Spleen (tissue), 11 donors: ENCODE data around the gene PIR. TPM values are rescaled to one million over a fixed set of nuclear protein-coding genes. Genes with fewer than 3 reads are reported as not detected.

Source experiments
- DNase-seq: peaks from one replicate; pipeline ENCODE4 v3.0.0-alpha.2; 2020
- H3K27ac ChIP-seq, 8 donors: fragments of 200-600 bp; sonication (generic) in 7 of 8; 1 replicate in 4 of 8; 2 replicates in 4 of 8; pipeline versions ENCODE4 v1.5.0 to v1.8.0; 2016 to 2021; ENCODE audit warnings: inconsistent platforms in 4 of 8, mild to moderate bottlenecking in 4 of 8, moderate library complexity in 1 of 8
- H3K27me3 ChIP-seq, 7 donors: fragments of 200-600 bp; sonication (generic) in 6 of 7; replicated peaks in 1 of 7; 1 replicate in 4 of 7; 2 replicates in 3 of 7; pipeline versions ENCODE4 v1.5.0 to v1.8.0; 2016 to 2021; ENCODE audit warnings: inconsistent platforms in 3 of 7, mild to moderate bottlenecking in 1 of 7
- H3K36me3 ChIP-seq, 6 donors: fragments of 200-600 bp; sonication (generic) in 5 of 6; 1 replicate in 4 of 6; 2 replicates in 2 of 6; pipeline versions ENCODE4 v1.5.0 to v1.8.0; 2016 to 2021; ENCODE audit warnings: inconsistent platforms in 2 of 6
- H3K4me1 ChIP-seq, 6 donors: fragments of 200-600 bp; sonication (generic) in 5 of 6; 1 replicate in 3 of 6; 2 replicates in 3 of 6; pipeline versions ENCODE4 v1.5.0 to v1.8.0; 2016 to 2021; ENCODE audit warnings: inconsistent platforms in 3 of 6
- H3K4me3 ChIP-seq, 8 donors: fragments of 200-600 bp; sonication (generic) in 7 of 8; 1 replicate in 4 of 8; 2 replicates in 4 of 8; pipeline versions ENCODE4 v1.5.0 to v1.8.0; 2016 to 2021; ENCODE audit warnings: inconsistent platforms in 4 of 8, mild to moderate bottlenecking in 4 of 8, moderate library complexity in 2 of 8
- H3K9me3 ChIP-seq, 8 donors: fragments of 200-600 bp; sonication (generic) in 7 of 8; 1 replicate in 4 of 8; 2 replicates in 4 of 8; pipeline versions ENCODE4 v1.5.0 to v1.8.0; 2016 to 2021; ENCODE audit warnings: inconsistent platforms in 4 of 8
- POLR2A ChIP-seq, 3 donors: fragments of 450-650 bp; IDR thresholded peaks; one replicate each; pipeline ENCODE4 v1.5.1; 2017; ENCODE audit warnings: antibody characterized with exemption in 3 of 3, mild to moderate bottlenecking in 1 of 3
- POLR2AphosphoS5 ChIP-seq, 3 donors: sonication (generic); formaldehyde crosslinking; IDR thresholded peaks; one replicate each; pipeline ENCODE4 v1.5.1; 2017; ENCODE audit warnings: antibody characterized with exemption in 3 of 3
- WGBS, 5 donors: extraction: QIAGEN DNeasy Blood & Tissue Kit in 3 of 5; methylation state at CpG; one replicate each; pipeline versions ENCODE4 v1.1.5 to v1.1.7; 2013 to 2018; 5-methylcytosine and 5-hydroxymethylcytosine counted together
- intact Hi-C: fragments of 100-400 bp; cut with DNase I; formaldehyde crosslinking; loops from one replicate; pipeline ENCODE4 v1.15.0; 2023; ENCODE audit warnings: low total_unique reads
- polyA plus RNA-seq, 3 donors: library from polyadenylated mRNA; stranded (reverse); fragments of 200-250 nt; gene quantifications; one replicate each; pipeline ENCODE4 v1.2.1, GENCODE V29; 2013
- total RNA-seq, 7 donors: library from RNA; depleted of rRNA in 3 of 7; stranded (reverse); fragments of >200 nt in 3 of 7; fragmentation: NEBNext Ultra II Directional in 4 of 7; extraction: Animal tissue kit (Norgen Biotek cat#: 25700) in 4 of 7; gene quantifications; one replicate each; pipeline versions ENCODE4 v1.1.0 to v1.2.1, GENCODE V29; 2016 to 2021
- TF ChIP-seq, protein P1 (sequence below), 11 experiments: fragments of 200-600 bp in 7 of 11; fragments of 450-650 bp in 4 of 11; sonication (generic) in 4 of 11; IDR thresholded peaks in 8 of 11; conservative IDR thresholded peaks in 3 of 11; 1 replicate in 7 of 11; 2 replicates in 4 of 11; pipeline versions ENCODE4 v1.4.0 to v1.8.0; 2016 to 2021; ENCODE audit warnings: antibody characterized with exemption in 11 of 11, inconsistent platforms in 4 of 11, mild to moderate bottlenecking in 1 of 11
- donor health status: healthy with polysubstance abuse.
- donor health status: DM: no; HTN: no; CAD: no; lungs with moderate emphysema.
- donor health status: DM: no; HTN: no; CAD: no.
- donor health status: Bipolar disorder and iron deficiency.
- donor health status: healthy.
- donor health status: DM: no; HTN: no; CAD: no.
- donor health status: DM: yes; HTN: yes; CAD: no.

Gene PIR
- total and polyA plus RNA-seq, 10 donors: 12.4 to 30.8 (median 24.2) TPM

GRCh38 chrX:15525664-15526416, 32.7 kb upstream of the PIR start:
- intact Hi-C loops: no loop called here
- H3K4me3 ChIP-seq: no peak overlapping the region
- H3K27ac ChIP-seq: no peak overlapping the region
- DNase-seq: no peak
- peaks cover 0 to 5% (median 0%) of the 10 kb centered on the region in 6 donors for H3K4me1 ChIP-seq
- 66 to 81% (median 78%) methylated on average over 8 of the region's 8 CpGs for WGBS, 5 donors
- H3K27me3 ChIP-seq: peaks cover 0 to 12% (median 0%) of the 10 kb centered on the region in 7 donors
- TF ChIP-seq, protein P1, sequence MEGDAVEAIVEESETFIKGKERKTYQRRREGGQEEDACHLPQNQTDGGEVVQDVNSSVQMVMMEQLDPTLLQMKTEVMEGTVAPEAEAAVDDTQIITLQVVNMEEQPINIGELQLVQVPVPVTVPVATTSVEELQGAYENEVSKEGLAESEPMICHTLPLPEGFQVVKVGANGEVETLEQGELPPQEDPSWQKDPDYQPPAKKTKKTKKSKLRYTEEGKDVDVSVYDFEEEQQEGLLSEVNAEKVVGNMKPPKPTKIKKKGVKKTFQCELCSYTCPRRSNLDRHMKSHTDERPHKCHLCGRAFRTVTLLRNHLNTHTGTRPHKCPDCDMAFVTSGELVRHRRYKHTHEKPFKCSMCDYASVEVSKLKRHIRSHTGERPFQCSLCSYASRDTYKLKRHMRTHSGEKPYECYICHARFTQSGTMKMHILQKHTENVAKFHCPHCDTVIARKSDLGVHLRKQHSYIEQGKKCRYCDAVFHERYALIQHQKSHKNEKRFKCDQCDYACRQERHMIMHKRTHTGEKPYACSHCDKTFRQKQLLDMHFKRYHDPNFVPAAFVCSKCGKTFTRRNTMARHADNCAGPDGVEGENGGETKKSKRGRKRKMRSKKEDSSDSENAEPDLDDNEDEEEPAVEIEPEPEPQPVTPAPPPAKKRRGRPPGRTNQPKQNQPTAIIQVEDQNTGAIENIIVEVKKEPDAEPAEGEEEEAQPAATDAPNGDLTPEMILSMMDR (IDR thresholded peaks at IDR 0.05 in 8 of 11, conservative IDR thresholded peaks at IDR 0.05 in 3 of 11): no peak
- TF ChIP-seq POLR2AphosphoS5 (IDR thresholded peaks at IDR 0.05): no peak
- TF ChIP-seq POLR2A (IDR thresholded peaks at IDR 0.05): no peak
- peaks cover 0 to 24% (median 0%) of the 10 kb centered on the region in 6 donors for H3K36me3 ChIP-seq
- no peaks in the 10 kb centered on the region for H3K9me3 ChIP-seq

- Histone ChIP-seq H3K27ac (peak overlapping the region in 3 of 8 donors; percentile 30 to 41 (median 33)), H3K4me3 (no peak overlapping the region), H3K27me3 (peaks cover 0 to 12% (median 0%) of the 10 kb centered on the region in 7 donors), H3K9me3 (no peaks in the 10 kb centered on the region), H3K4me1 (peaks cover 0 to 5% (median 0%) of the 10 kb centered on the region in 6 donors), H3K36me3 (peaks cover 0 to 24% (median 0%) of the 10 kb centered on the region in 6 donors)
- DNase-seq: no peak
- intact Hi-C loops: no loop called here
- TF ChIP-seq POLR2A (IDR thresholded peaks at IDR 0.05): no peak
- no peak for TF ChIP-seq POLR2AphosphoS5 (IDR thresholded peaks at IDR 0.05)
- TF ChIP-seq, protein P1 (IDR thresholded peaks at IDR 0.05 in 8 of 11, conservative IDR thresholded peaks at IDR 0.05 in 3 of 11): no peak
These were observed 31.3 kb upstream of the PIR start for GRCh38 chrX:15524417-15524816.

DNA sequence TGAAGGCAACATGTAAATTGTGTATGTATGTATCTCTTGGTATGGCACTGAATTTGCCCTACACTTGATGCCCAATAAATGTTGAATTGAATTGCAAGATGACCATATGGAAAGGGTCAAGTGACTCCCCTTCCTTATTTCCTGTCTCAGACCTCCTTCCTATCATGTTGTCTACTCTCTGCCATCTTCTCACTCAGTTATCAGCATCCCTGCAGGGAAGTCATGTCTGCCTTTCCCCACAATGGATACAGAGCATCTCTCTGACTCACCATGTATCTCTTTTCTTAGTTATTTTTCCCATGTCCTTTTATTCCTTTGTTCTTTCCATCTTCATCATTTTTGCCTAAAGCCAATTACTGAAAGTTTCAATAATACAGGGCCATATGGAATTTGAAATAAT, 30.0 kb upstream of the PIR start:
- Histone ChIP-seq H3K4me3 (no peak overlapping the region), H3K36me3 (peaks cover 0 to 24% (median 0%) of the 10 kb centered on the region in 6 donors), H3K27me3 (peaks cover 0 to 12% (median 0%) of the 10 kb centered on the region in 7 donors), H3K4me1 (peaks cover 0 to 5% (median 0%) of the 10 kb centered on the region in 6 donors), H3K9me3 (no peaks in the 10 kb centered on the region), H3K27ac (no peak overlapping the region)
- TF ChIP-seq POLR2A (IDR thresholded peaks at IDR 0.05): no peak
- TF ChIP-seq, protein P1 (IDR thresholded peaks at IDR 0.05 in 8 of 11, conservative IDR thresholded peaks at IDR 0.05 in 3 of 11): no peak
- no peak for TF ChIP-seq POLR2AphosphoS5 (IDR thresholded peaks at IDR 0.05)
- intact Hi-C loops: no loop called here
- no peak for DNase-seq

GRCh38 chrX:15522464-15522863, 29.3 kb upstream of the PIR start:
- Histone ChIP-seq H3K4me3 (no peak overlapping the region), H3K27me3 (peaks cover 0 to 16% (median 0%) of the 10 kb centered on the region in 7 donors), H3K27ac (no peak overlapping the region), H3K36me3 (peaks cover 0 to 22% (median 0%) of the 10 kb centered on the region in 6 donors), H3K9me3 (no peaks in the 10 kb centered on the region), H3K4me1 (peaks cover 0 to 5% (median 0%) of the 10 kb centered on the region in 6 donors)
- no peak for TF ChIP-seq POLR2AphosphoS5 (IDR thresholded peaks at IDR 0.05)
- TF ChIP-seq, protein P1 (IDR thresholded peaks at IDR 0.05 in 8 of 11, conservative IDR thresholded peaks at IDR 0.05 in 3 of 11): no peak
- no peak for TF ChIP-seq POLR2A (IDR thresholded peaks at IDR 0.05)
- DNase-seq: no peak
- intact Hi-C loops: no loop called here
- 76 to 100% (median 89%) methylated on average over 2 to 3 of the region's 3 CpGs for WGBS, 5 donors
